Liver (tissue), 9 donors: ENCODE data around the gene SOX5. TPM values are rescaled to one million over a fixed set of nuclear protein-coding genes. Genes with fewer than 3 reads are reported as not detected.

Experiments used
- DNase-seq: peaks from one replicate; pipeline ENCODE4 v3.0.0-alpha.2; 2017; ENCODE audit warnings: low spot score
- H3K27ac ChIP-seq, 2 donors: one replicate each; pipeline ENCODE4 v1.7.0; 2013; ENCODE audit warnings: inconsistent platforms in 2 of 2, low read length in 2 of 2, control low read depth in 1 of 2, low read depth in 1 of 2, mild to moderate bottlenecking in 1 of 2
- H3K27me3 ChIP-seq, 4 donors: one replicate each; pipeline versions ENCODE4 v1.6.1 to v1.7.0; 2013; ENCODE audit warnings: low read length in 3 of 4, inconsistent platforms in 1 of 4, mild to moderate bottlenecking in 1 of 4, moderate library complexity in 1 of 4; ENCODE audit not compliant: control insufficient read depth in 4 of 4, insufficient read depth in 4 of 4
- H3K36me3 ChIP-seq, 4 donors: one replicate each; pipeline versions ENCODE4 v1.6.1 to v1.7.0; 2013; ENCODE audit warnings: low read length in 3 of 4, mild to moderate bottlenecking in 3 of 4, low read depth in 1 of 4, moderate library complexity in 1 of 4; ENCODE audit not compliant: control insufficient read depth in 4 of 4, insufficient read depth in 3 of 4
- H3K4me1 ChIP-seq, 4 donors: one replicate each; pipeline versions ENCODE4 v1.6.1 to v1.7.0; 2013; ENCODE audit warnings: low read length in 3 of 4, mild to moderate bottlenecking in 3 of 4, moderate library complexity in 1 of 4; ENCODE audit not compliant: control insufficient read depth in 4 of 4, insufficient read depth in 4 of 4
- H3K4me3 ChIP-seq, 3 donors: one replicate each; pipeline versions ENCODE4 v1.6.1 to v1.7.0; 2013; ENCODE audit warnings: low read length in 3 of 3, control low read depth in 1 of 3, low read depth in 1 of 3, mild to moderate bottlenecking in 1 of 3
- H3K9ac ChIP-seq, 2 donors: one replicate each; pipeline ENCODE4 v1.7.0; 2013; ENCODE audit warnings: low read length in 2 of 2, mild to moderate bottlenecking in 2 of 2, moderate library complexity in 2 of 2, control low read depth in 1 of 2, low read depth in 1 of 2
- H3K9me3 ChIP-seq, 4 donors: one replicate each; pipeline versions ENCODE4 v1.6.1 to v1.7.0; 2013; ENCODE audit warnings: low read length in 3 of 4; ENCODE audit not compliant: control insufficient read depth in 4 of 4
- ATF3 ChIP-seq: IDR thresholded peaks from 2 replicates; pipeline ENCODE4 v1.6.1; 2016; ENCODE audit warnings: antibody characterized with exemption
- CTCF ChIP-seq: fragments of 150-350 bp; IDR thresholded peaks from 2 replicates; pipeline ENCODE4 v1.5.1; 2017; ENCODE audit warnings: improper control_type of control experiment, low read depth, low read length; ENCODE audit not compliant: missing input control
- EGR1 ChIP-seq, 2 donors: IDR thresholded peaks; 2 replicates each; pipeline ENCODE4 v1.6.1; 2016 to 2018; ENCODE audit warnings: antibody characterized with exemption in 2 of 2, low read depth in 2 of 2
- FOXA1 ChIP-seq: IDR thresholded peaks from 2 replicates; pipeline ENCODE4 v1.6.1; 2016; ENCODE audit warnings: antibody characterized with exemption
- FOXA2 ChIP-seq: IDR thresholded peaks from 2 replicates; pipeline ENCODE4 v1.6.1; 2016; ENCODE audit warnings: antibody characterized with exemption
- GABPA ChIP-seq, 2 donors: IDR thresholded peaks in 1 of 2; conservative IDR thresholded peaks in 1 of 2; 2 replicates each; pipeline ENCODE4 v1.6.1; 2016; ENCODE audit warnings: antibody characterized with exemption in 2 of 2, mild to moderate bottlenecking in 1 of 2, moderate library complexity in 1 of 2
- HNF4A ChIP-seq, 2 donors: conservative IDR thresholded peaks; 2 replicates each; pipeline ENCODE4 v1.6.1; 2016; ENCODE audit warnings: antibody characterized with exemption in 2 of 2, mild to moderate bottlenecking in 2 of 2
- HNF4G ChIP-seq: IDR thresholded peaks from 2 replicates; pipeline ENCODE4 v1.6.1; 2016; ENCODE audit warnings: antibody characterized with exemption
- JUND ChIP-seq, 2 donors: IDR thresholded peaks; 2 replicates each; pipeline ENCODE4 v1.6.1; 2016; ENCODE audit warnings: antibody characterized with exemption in 2 of 2
- MAX ChIP-seq: IDR thresholded peaks from 2 replicates; pipeline ENCODE4 v1.6.1; 2016; ENCODE audit warnings: antibody characterized with exemption
- NR2F2 ChIP-seq: IDR thresholded peaks from 2 replicates; pipeline ENCODE4 v1.6.1; 2016; ENCODE audit warnings: antibody characterized with exemption
- RAD21 ChIP-seq, 2 donors: IDR thresholded peaks; 2 replicates each; pipeline ENCODE4 v1.6.1; 2016; ENCODE audit warnings: antibody characterized with exemption in 2 of 2, mild to moderate bottlenecking in 2 of 2
- REST ChIP-seq: IDR thresholded peaks from 2 replicates; pipeline ENCODE4 v1.6.1; 2016; ENCODE audit warnings: antibody characterized with exemption, mild to moderate bottlenecking
- RXRA ChIP-seq, 2 donors: IDR thresholded peaks; 2 replicates each; pipeline ENCODE4 v1.6.1; 2017 to 2018; ENCODE audit warnings: antibody characterized with exemption in 2 of 2, mild to moderate bottlenecking in 1 of 2
- SP1 ChIP-seq: IDR thresholded peaks from 2 replicates; pipeline ENCODE4 v1.6.1; 2018; ENCODE audit warnings: antibody characterized with exemption, mild to moderate bottlenecking
- TAF1 ChIP-seq: conservative IDR thresholded peaks from 2 replicates; pipeline ENCODE4 v1.6.1; 2016; ENCODE audit warnings: antibody characterized with exemption, mild to moderate bottlenecking
- YY1 ChIP-seq: IDR thresholded peaks from 2 replicates; pipeline ENCODE4 v1.6.1; 2016; ENCODE audit warnings: antibody characterized with exemption, mild to moderate bottlenecking
- ZBTB33 ChIP-seq: IDR thresholded peaks from 2 replicates; pipeline ENCODE4 v1.6.1; 2016; ENCODE audit warnings: antibody characterized with exemption
- WGBS: extraction: QIAGEN DNeasy Blood & Tissue Kit; methylation state at CpG from one replicate; pipeline ENCODE4 v1.1.7; 2013; 5-methylcytosine and 5-hydroxymethylcytosine counted together
- polyA plus RNA-seq, 2 donors: library from polyadenylated mRNA; stranded (reverse) in 1 of 2; unstranded in 1 of 2; fragments of 200-250 nt in 1 of 2; fragments of >200 nt in 1 of 2; fragmentation: Nextera tagmentation in 1 of 2; extraction: Ambion mirVana in 1 of 2; gene quantifications; one replicate each; pipeline versions ENCODE4 v1.2.1 to v1.2.3, GENCODE V29; 2013 to 2015
- total RNA-seq, 2 donors: library from RNA; depleted of rRNA; stranded (reverse); fragments of >200 nt; gene quantifications; one replicate each; pipeline ENCODE4 v1.2.3, GENCODE V29; 2014
- donor health status: healthy.
- donor health status: healthy.
- donor health status: healthy.
- donor health status: healthy.
- donor health status: healthy.

Gene SOX5
- total RNA-seq: 10 to 100 TPM in 1 of 2 donors, 1 to 10 TPM in 1; 8.4 to 42.4 TPM
- polyA plus RNA-seq: 10 to 100 TPM in 1 of 2 donors, 1 to 10 TPM in 1; 2.3 to 16.2 TPM

- Histone ChIP-seq H3K9ac (peak within 1 kb of the TSS; percentile 78 to 81), H3K27me3 (no peaks in the 10 kb centered on the region), H3K9me3 (no peaks in the 10 kb centered on the region), H3K27ac (peak within 1 kb of the TSS; percentile 63 to 84), H3K36me3 (no peaks in the 10 kb centered on the region), H3K4me3 (peak within 1 kb of the TSS; percentile 50 to 81 (median 62)), H3K4me1 (peaks cover 0 to 43% (median 21%) of the 10 kb centered on the region in 4 donors)
- WGBS: under 1% methylated on average over 13 of the region's 13 CpGs
- TF ChIP-seq ATF3: no peak
- no peak for TF ChIP-seq MAX
- TF ChIP-seq RAD21 (IDR thresholded peaks at IDR 0.05): peak in 1 of 2 donors; percentile 16
- TF ChIP-seq JUND (IDR thresholded peaks at IDR 0.05): no peak
- no peak for TF ChIP-seq REST
- no peak for TF ChIP-seq HNF4G
- no peak for TF ChIP-seq GABPA (IDR thresholded peaks at IDR 0.05 in 1 of 2, conservative IDR thresholded peaks at IDR 0.05 in 1 of 2)
- TF ChIP-seq NR2F2: no peak
- TF ChIP-seq SP1: no peak
- peak; percentile 68 for TF ChIP-seq TAF1
- no peak for TF ChIP-seq EGR1 (IDR thresholded peaks at IDR 0.05; ENCODE audit: low read depth in 2 of 2)
- TF ChIP-seq YY1: peak; percentile 42
- no peak for TF ChIP-seq ZBTB33
- no peak for TF ChIP-seq FOXA2
- no peak for TF ChIP-seq CTCF
- peak; percentile 24 to 45 for TF ChIP-seq RXRA (IDR thresholded peaks at IDR 0.05)
- TF ChIP-seq FOXA1: no peak
- TF ChIP-seq HNF4A (conservative IDR thresholded peaks at IDR 0.05): peak; percentile 23
- DNase-seq: no peak
These were observed at the start of gene SOX5 for GRCh38 chr12:23949348-23950209. Gene SOX5, minus strand, starts transcription at chr12:23949670. Its CDS starts 69 bp downstream, at chr12:23949601.
